Activated B cell treated with CpG ODN at 0.5 μM for 24 hours (primary cell): ENCODE data around the gene PTPRJ. TPM values are rescaled to one million over a fixed set of nuclear protein-coding genes. Genes with fewer than 3 reads are reported as not detected.

Experiments
- ATAC-seq: fragments of 200-7000 bp; cut with Tn5 transposase; one replicate; pipeline ENCODE4 v1.10.0; 2021; ENCODE audit warnings: low read depth, mild to moderate bottlenecking, moderate library complexity
- CTCF ChIA-PET: fragments of 350-600 bp; sonication (Branson Sonifier 250); formaldehyde crosslinking; loops from one replicate; lab custom pipeline; 2021; ENCODE audit warnings: antibody characterized with exemption; lab: Charles Lee
- POLR2A ChIA-PET: fragments of 350-600 bp; sonication (Branson Sonifier 250); formaldehyde crosslinking; loops from one replicate; lab custom pipeline; 2021; ENCODE audit warnings: antibody characterized with exemption; lab: Charles Lee
- DNase-seq: peaks from one replicate; pipeline ENCODE4 v3.0.0; 2022
- H3K27ac Mint-ChIP-seq: one replicate; pipeline ENCODE4 v1.8.0; 2020; ENCODE audit warnings: mixed read lengths
- H3K27me3 Mint-ChIP-seq: one replicate; pipeline ENCODE4 v1.8.0; 2021; ENCODE audit warnings: mixed read lengths
- H3K36me3 Mint-ChIP-seq: one replicate; pipeline ENCODE4 v1.8.0; 2021; ENCODE audit warnings: low read depth, mixed read lengths
- H3K4me1 Mint-ChIP-seq: one replicate; pipeline ENCODE4 v1.8.0; 2021; ENCODE audit warnings: mixed read lengths
- H3K4me3 Mint-ChIP-seq: one replicate; pipeline ENCODE4 v1.8.0; 2020; ENCODE audit warnings: mild to moderate bottlenecking, mixed read lengths
- H3K9me3 Mint-ChIP-seq: one replicate; pipeline ENCODE4 v1.8.0; 2020; ENCODE audit warnings: mixed read lengths
- intact Hi-C: fragments of 100-400 bp; cut with micrococcal nuclease; formaldehyde crosslinking; loops from one replicate; pipeline ENCODE4 v1.15.1; 2024
- total RNA-seq: library from RNA; stranded (reverse); gene quantifications from 2 replicates; pipeline ENCODE4 v1.2.3, GENCODE V29; 2022
- TF ChIP-seq, protein P1 (sequence below): fragments of 200-600 bp; IDR thresholded peaks from one replicate; pipeline ENCODE4 v1.8.0; 2022; ENCODE audit warnings: antibody characterized with exemption, mild to moderate bottlenecking

The PTPRJ gene
- total RNA-seq, 1 donor from 2014 or later = 19.2 TPM

DNA sequence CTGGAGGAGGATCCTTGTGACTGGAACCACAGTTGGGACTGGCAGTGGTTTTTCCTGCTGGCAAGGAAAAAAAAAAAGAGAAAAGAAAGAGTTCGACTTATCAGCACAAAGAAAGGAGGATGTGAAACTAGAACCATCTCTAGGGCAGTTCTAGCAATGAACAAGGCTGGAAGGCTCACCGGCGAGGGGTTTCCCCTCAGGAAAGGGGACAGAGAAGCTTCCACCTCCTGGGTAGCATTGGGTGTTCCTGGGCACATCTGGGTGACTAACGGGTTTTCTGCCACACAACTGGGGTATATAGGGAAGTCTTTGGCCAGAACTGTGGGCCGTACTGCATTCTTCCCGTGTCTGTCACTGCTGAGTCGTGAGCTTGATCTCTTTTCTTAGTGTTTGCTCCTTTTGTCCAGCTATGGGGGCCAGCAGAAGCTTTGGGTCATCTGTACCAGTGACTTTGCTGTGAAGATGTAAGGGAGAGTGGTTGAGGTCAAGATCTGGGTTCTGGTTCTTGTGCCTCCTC is 126.9 kb downstream of the PTPRJ start:
- H3K9me3 Mint-ChIP-seq = no peaks in the 10 kb centered on the region
- H3K27me3 Mint-ChIP-seq = no peaks in the 10 kb centered on the region
- TF ChIP-seq, protein P1, sequence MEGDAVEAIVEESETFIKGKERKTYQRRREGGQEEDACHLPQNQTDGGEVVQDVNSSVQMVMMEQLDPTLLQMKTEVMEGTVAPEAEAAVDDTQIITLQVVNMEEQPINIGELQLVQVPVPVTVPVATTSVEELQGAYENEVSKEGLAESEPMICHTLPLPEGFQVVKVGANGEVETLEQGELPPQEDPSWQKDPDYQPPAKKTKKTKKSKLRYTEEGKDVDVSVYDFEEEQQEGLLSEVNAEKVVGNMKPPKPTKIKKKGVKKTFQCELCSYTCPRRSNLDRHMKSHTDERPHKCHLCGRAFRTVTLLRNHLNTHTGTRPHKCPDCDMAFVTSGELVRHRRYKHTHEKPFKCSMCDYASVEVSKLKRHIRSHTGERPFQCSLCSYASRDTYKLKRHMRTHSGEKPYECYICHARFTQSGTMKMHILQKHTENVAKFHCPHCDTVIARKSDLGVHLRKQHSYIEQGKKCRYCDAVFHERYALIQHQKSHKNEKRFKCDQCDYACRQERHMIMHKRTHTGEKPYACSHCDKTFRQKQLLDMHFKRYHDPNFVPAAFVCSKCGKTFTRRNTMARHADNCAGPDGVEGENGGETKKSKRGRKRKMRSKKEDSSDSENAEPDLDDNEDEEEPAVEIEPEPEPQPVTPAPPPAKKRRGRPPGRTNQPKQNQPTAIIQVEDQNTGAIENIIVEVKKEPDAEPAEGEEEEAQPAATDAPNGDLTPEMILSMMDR = no peak
- CTCF ChIA-PET = interaction anchor here (0.7 to 8.6 kb wide), 17 partner anchors 10 to 681 kb away, joined by 3 to 159 read pairs (median 3); partner anchors contain the start of genes PSMC3 and PTPRJ
- peak overlapping the region; percentile 88 for H3K27ac Mint-ChIP-seq
- intact Hi-C loops = loop anchor here (1.0 to 2.0 kb wide), 5 partner anchors 34 to 681 kb away; partner anchors contain the start of gene PSMC3
- DNase-seq = peak; percentile 63
- POLR2A ChIA-PET = interaction anchor here (0.6 to 5.8 kb wide), 26 partner anchors 14 to 892 kb away, joined by 3 to 55 read pairs (median 7); partner anchors contain the start of genes DDB2, FNBP4, NUP160 and PTPRJ
- H3K4me3 Mint-ChIP-seq = peak overlapping the region; percentile 60
- peaks cover 92% of the 10 kb centered on the region for H3K4me1 Mint-ChIP-seq
- H3K36me3 Mint-ChIP-seq = peaks cover 3% of the 10 kb centered on the region
- peak; percentile 70 for ATAC-seq

DNA sequence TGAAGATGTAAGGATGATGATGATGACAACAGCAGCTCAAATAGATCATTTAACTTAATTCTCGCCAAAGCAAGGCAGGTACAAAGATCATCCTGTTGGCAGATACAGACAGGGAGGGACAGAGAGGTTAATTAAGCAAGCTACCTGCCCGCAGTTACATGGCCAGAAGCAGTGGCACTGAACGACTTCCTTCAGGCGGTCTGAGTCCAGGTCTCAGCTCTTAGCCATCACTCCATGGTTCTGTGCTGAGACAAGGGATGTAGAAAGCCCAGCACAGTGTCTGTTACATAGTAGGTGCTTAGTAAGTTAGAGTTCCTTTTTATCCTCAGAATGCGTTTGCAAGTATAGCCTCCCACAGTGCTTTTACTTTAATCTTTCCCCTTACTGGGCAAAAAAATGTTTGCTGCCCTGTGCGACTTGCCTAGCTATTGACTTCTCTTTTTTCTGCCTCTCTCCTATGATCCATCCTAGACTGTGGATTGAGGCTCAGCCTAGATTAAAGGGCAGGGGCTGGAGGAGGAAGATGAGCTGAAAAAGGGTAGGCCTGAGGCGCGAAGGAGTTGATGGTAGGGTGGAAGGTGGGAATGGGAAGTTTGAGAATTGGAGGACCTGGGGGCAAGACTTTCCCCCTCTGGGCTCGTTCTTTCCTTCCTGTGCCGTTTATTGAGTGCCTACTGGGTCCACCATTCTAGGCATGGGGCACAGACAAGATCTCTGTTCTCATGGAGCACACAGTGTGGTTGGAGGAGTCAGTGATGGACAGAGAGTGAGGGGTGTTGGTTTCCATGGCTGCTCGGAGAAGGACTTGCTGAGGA is 128.1 kb downstream of the PTPRJ start:
- intact Hi-C loops = loop anchor here (1.0 to 2.0 kb wide), 8 partner anchors 88 to 341 kb away; partner anchors contain the start of genes FNBP4 and NUP160
- peaks cover 84% of the 10 kb centered on the region for H3K4me1 Mint-ChIP-seq
- POLR2A ChIA-PET = interaction anchor here (0.7 to 5.8 kb wide), 30 partner anchors 9 to 893 kb away, joined by 3 to 55 read pairs (median 6); partner anchors contain the start of genes DDB2, FNBP4, NUP160 and PTPRJ

DNA sequence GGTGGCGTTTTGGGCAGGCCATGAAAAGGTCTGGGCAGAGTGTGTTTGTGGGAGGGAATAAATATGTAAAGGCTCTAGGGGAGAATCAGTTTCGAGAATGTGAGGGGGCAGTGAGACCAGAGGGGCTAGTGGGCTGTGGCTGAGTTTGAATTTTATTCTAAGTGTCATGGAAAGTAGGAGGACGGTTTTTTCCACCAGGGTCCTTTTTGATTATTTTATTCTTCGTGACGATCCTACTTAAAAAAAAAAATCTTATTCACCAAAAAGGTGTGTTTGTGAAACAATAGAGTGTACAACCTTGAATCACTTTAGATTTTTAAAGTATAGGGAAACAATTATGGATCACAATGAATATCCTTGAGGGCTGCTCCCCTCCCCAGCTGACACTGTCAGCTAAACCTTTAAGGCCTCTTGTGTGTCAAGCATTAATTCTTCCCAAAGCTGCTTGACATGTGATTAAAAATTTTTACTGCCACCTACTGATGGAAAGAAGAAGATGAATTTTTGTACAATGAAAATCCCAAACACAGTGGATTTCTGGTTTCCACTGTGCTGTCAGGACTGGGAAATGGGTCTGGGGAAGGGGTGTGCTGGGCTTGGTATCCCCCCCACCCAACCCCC is 128.8 kb downstream of the PTPRJ start:
- H3K4me1 Mint-ChIP-seq = peaks cover 77% of the 10 kb centered on the region
- no peaks in the 10 kb centered on the region for H3K9me3 Mint-ChIP-seq
- CTCF ChIA-PET = interaction anchor here (0.7 to 8.6 kb wide), 17 partner anchors 9 to 268 kb away, joined by 3 to 159 read pairs (median 3); no protein-coding TSS in a partner anchor
- TF ChIP-seq, protein P1 = no peak
- H3K36me3 Mint-ChIP-seq = peaks cover 12% of the 10 kb centered on the region
- POLR2A ChIA-PET = interaction anchor here (0.5 to 5.8 kb wide), 23 partner anchors 9 to 589 kb away, joined by 3 to 55 read pairs (median 5); partner anchors contain the start of gene NUP160
- peak; percentile 6 for ATAC-seq
- no peaks in the 10 kb centered on the region for H3K27me3 Mint-ChIP-seq
- peak overlapping the region; percentile 75 for H3K4me3 Mint-ChIP-seq
- intact Hi-C loops = loop anchor here (1.0 to 2.0 kb wide), 8 partner anchors 89 to 342 kb away; partner anchors contain the start of genes FNBP4 and NUP160
- no peak for DNase-seq
- H3K27ac Mint-ChIP-seq = peak overlapping the region; percentile 88

More for the DNA sequence above, 128.1 kb downstream of the PTPRJ start:
- no peak for ATAC-seq
- Mint-ChIP-seq H3K36me3 (peaks cover 11% of the 10 kb centered on the region), H3K4me3 (peak overlapping the region; percentile 64), H3K9me3 (no peaks in the 10 kb centered on the region), H3K27ac (peak overlapping the region; percentile 88), H3K27me3 (no peaks in the 10 kb centered on the region)
- TF ChIP-seq, protein P1 = no peak
- CTCF ChIA-PET = interaction anchor here (0.7 to 8.6 kb wide), 29 partner anchors 8 to 682 kb away, joined by 3 to 159 read pairs (median 3); partner anchors contain the start of gene PSMC3
- DNase-seq = no peak

DNA sequence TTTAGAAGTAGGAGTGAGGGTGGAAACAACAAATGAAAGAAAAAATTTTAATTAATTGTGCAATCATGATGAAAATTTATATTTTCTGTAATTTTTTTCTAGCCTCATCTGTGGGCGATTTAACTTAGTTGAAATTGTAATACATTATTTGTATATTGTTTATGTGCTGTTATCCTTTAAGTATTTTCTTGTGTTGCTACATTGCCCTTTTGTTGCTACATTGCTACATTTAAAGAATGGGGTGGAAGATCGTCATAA is 130.1 kb downstream of the PTPRJ start:
- ChIA-PET POLR2A (interaction anchor here (0.6 to 5.8 kb wide), 10 partner anchors 64 to 262 kb away, joined by 3 to 55 read pairs (median 10); partner anchors contain the start of gene NUP160), CTCF (interaction anchor here (0.6 to 8.6 kb wide), 3 partner anchors 175 to 283 kb away, joined by 3 to 159 read pairs (median 4); no protein-coding TSS in a partner anchor)
- TF ChIP-seq, protein P1 = no peak
- no peak for ATAC-seq
- H3K4me1 Mint-ChIP-seq = peaks cover 64% of the 10 kb centered on the region
- H3K27ac Mint-ChIP-seq = peak overlapping the region; percentile 88
- intact Hi-C loops = loop anchor here (1.0 to 5.0 kb wide), 5 partner anchors 358 to 702 kb away; partner anchors contain the start of genes CELF1, KBTBD4, MTCH2 and NDUFS3
- peak overlapping the region; percentile 75 for H3K4me3 Mint-ChIP-seq
- H3K36me3 Mint-ChIP-seq = peaks cover 23% of the 10 kb centered on the region
- peaks cover 9% of the 10 kb centered on the region for H3K9me3 Mint-ChIP-seq
- no peak for DNase-seq
- no peaks in the 10 kb centered on the region for H3K27me3 Mint-ChIP-seq
